CD4-positive, alpha-beta T cell treated with Interleukin-17A for 1 hour (primary cell): Measurements from ENCODE around the gene SPRR2A.
"Not testable (repeated sequence)": the region's sequence is repeated elsewhere in the genome, so short reads cannot be mapped to it uniquely, and the experiment has no call there.

Experiments used
- DNase-seq: peaks from one replicate; pipeline ENCODE4 v3.0.0-alpha.2; 2020

SPRR2A gene

DNA sequence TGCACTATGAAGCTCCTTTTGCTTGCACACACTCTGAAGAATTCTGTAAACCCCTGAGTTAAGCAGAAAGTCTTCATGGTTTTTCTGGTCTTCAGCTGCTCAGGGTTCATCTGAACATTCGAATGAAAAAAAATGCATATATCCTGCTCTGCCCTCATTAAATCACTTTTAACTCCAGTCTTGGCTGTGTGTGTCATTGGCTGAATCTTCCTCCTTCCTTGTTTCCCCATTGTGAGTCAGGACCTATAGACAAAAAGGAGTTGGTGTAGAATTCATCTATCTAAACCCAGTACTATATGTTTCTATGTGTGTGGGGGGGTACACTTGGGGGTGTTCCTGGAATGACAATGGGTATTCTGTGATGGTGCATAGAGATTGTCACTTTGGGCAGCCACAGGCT, 32.9 kb downstream of the SPRR2A start:
- no peak for DNase-seq

GRCh38 chr1:153023109-153023508, 34.2 kb downstream of the SPRR2A start:
- DNase-seq, result no peak

- DNase-seq, result not testable (repeated sequence)
Measured at GRCh38 chr1:153022340-153022739, 35.0 kb downstream of the SPRR2A start.

GRCh38 chr1:153021829-153022228, 35.5 kb downstream of the SPRR2A start:
- DNase-seq, result not testable (repeated sequence)

GRCh38 chr1:153011235-153011758, 46.0 kb downstream of the SPRR2A start:
- DNase-seq, result not testable (repeated sequence)
